Jurkat, Clone E6-1 (cell line): Measurements from ENCODE around the gene VAC14.

Source experiments
- DNase-seq: peaks from one replicate; pipeline ENCODE4 v3.0.0-alpha.2; 2011; ENCODE audit warnings: low read depth, low spot score
- H3K4me3 ChIP-seq: 2 replicates; pipeline ENCODE4 v1.5.1; 2011; ENCODE audit warnings: mild to moderate bottlenecking, low read length, control low read depth, moderate library complexity

VAC14 gene

DNA sequence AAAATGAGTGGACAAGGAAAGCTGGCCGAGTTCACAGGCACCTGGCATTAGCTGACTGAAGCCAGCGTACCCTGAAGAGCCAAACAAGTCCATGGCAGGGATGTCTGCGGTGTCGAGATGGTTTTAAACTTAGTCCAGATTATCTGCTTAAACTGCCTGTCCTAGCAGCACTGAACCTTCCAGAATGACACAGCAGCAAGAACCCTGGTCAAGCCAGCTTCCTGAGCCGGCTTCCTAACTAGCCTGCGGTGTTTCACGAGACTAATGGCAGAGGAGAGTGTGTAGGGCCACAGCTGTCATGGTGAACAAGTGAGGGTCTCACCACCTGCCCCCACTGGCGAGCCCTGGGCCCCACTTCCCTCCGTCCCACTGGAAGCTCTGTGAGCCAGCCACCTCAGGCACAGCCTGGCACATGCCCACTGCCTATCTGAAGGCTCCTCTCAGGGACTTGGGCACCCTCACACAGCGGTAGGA lies 86.3 kb downstream of the VAC14 start:
- H3K4me3 ChIP-seq: no peak overlapping the region
- DNase-seq: no peak

DNA sequence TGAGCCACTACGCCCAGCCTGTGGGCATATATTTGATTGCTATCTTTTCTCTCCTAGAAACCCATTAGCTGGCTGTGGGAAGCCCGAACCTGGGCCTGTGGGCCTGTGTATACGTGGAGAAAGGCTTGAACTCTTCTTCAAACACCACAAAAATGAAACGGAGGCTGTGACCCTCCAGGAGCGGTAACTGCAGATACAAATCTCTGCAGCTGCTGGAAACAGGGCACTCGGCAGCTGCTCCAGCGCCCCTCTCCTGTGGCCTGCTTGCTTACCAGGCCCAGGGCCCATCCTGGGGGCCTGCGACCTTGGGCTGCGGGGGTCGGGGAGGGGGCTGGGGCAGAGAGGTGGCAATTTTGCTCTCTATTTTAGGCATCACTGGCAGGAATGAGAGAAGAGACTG lies 87.1 kb downstream of the VAC14 start:
- H3K4me3 ChIP-seq: no peak overlapping the region
- no peak for DNase-seq

DNA sequence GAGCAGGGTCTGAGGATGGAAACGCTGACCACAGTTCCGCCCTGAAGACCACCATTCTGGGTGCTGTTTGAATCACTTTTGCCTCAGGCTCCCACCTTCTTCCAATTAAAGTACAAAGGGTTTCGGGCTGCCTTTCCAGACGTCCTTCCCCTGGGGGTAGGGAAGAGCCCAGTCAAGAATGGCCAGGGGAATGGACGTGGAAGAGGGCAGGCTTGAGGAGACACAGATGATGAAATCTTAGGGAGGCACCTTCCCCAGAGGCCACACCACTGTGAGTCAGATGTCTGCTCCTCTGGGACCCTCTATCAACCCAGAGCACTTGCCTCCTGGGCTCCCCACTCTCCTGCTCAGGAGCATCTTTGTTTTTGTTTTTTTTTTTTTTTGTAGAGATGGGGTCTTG lies 87.6 kb downstream of the VAC14 start:
- no peak overlapping the region for H3K4me3 ChIP-seq
- DNase-seq: no peak

DNA sequence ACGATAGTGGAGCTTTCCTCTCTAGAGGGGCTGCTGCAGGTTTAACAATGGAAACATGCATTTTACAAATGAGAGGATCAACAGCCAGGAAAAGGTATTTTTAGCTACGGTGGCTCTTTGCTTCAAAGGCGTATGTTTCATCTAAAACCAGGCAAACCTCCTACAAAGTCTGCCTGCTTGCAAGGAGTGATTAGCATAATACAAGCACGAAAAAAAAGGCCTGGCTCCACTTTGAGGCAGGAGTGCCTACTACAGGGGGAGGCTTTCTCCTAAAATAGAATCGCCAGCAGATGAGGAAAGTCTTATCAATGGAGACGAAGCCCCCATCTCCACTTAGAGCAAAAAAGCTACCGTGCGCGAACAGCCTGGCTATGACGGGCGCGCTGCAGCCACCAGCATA lies 88.0 kb downstream of the VAC14 start:
- no peak overlapping the region for H3K4me3 ChIP-seq
- no peak for DNase-seq

DNA sequence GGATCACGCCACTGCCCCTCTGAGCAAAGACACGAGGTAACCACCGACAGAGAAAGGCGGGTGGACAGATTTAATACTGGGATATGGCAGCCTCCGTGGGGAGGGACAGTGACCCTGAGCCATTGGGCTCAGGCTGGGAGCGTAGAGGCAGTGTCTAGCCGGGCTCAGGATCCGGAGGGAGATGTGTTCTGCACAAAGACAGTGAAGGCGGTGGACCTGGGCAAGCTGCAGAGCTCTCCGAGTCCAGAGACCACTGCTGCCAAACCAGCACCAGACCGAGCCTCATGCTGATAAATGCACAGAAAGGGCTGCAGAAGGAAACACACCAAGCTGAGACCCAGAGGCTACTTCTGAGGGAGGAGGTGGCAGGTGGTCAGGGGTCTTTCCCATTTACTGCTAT lies 88.6 kb downstream of the VAC14 start:
- H3K4me3 ChIP-seq: no peak overlapping the region
- no peak for DNase-seq

DNA sequence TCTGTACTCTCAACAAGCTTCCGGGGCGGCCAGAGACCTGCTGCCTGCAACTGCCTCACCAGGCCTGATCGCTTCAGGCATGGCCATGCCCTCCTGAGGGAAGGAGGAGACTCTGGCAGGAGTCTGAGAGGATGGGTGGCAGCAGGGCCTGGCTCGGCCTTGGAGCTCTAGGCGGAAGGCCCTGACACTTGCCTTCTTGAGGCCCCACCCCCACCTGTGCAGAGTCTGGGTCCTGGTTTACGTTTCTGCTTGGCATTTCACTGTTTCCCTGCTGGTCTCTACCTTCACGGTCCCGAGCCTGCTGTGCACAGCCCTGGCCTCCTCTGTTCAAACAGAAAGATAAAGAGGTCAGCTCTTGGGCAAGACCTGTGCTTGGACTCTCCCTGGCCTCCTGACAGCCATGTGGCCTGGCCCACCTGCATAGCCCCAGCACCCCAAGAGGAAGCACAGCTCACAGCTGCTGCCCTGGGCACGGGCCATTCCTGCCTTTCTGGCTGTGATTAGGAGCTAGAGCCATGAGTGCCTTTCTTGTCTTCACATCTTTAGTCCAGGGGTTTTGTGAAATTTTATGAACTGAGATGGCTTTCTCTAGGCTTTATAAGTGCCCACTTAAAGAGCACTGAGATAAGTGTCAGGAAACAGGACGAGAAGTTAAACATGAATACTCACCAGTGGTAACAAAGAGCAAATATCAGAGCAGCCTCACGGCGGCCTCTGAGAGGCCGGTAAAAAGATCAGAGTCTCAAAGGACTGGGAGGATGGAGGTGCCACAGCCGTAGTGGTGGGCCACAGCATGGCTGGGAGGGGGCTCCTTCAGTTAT lies 89.5 kb downstream of the VAC14 start:
- no peak for DNase-seq
- H3K4me3 ChIP-seq: no peak overlapping the region

- DNase-seq: no peak
Measured at GRCh38 chr16:70710422-70711210, 90.3 kb downstream of the VAC14 start.

DNA sequence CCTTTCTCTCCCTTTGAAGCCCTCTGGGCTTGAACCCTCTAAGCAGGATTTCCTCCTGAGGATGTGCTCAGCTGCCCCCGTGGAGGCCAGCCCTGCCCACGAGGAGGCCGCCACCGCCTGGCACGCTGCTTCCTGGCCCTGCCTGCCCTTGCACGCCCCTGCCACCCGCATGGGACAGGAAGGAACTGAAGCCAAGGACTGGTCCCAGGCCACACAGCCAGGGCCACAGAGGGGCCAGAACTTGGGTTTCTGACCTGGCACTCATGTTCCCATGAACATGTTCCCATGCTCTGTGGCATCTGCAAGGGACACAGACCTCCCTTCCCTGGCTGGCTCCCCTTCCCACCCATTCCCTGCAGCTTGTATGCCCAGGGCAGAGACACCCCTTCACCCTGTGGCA lies 91.0 kb downstream of the VAC14 start:
- no peak overlapping the region for H3K4me3 ChIP-seq
- DNase-seq: no peak

More at GRCh38 chr16:70710422-70711210, 90.3 kb downstream of the VAC14 start:
- no peak overlapping the region for H3K4me3 ChIP-seq

DNA sequence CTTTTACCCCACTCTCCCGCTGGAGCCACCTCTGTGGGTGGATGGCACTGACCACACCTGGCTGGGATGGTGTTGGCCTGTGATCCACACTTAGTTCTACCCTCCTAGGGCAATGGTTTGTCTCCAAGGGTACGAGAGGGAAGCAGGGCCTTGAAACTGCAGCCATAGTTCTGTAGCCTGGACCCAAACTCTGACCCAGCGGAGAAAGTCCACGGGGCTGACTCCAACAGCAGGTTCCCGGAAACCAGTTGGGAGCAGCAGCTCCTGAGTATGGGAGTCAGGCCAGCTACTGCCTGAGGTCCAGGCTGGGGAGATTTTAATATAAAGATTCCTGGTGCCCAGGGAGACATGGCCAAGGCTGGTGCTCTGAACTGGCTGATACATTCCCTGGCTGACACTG lies 91.5 kb downstream of the VAC14 start:
- no peak overlapping the region for H3K4me3 ChIP-seq
- no peak for DNase-seq

- H3K4me3 ChIP-seq: no peak overlapping the region
- DNase-seq: no peak
Measured at GRCh38 chr16:70708366-70709246, 92.4 kb downstream of the VAC14 start.

GRCh38 chr16:70706948-70707465 lies 94.0 kb downstream of the VAC14 start:
- H3K4me3 ChIP-seq: no peak overlapping the region
- no peak for DNase-seq

GRCh38 chr16:70705056-70705455 lies 95.9 kb downstream of the VAC14 start:
- DNase-seq: no peak
- no peak overlapping the region for H3K4me3 ChIP-seq

DNA sequence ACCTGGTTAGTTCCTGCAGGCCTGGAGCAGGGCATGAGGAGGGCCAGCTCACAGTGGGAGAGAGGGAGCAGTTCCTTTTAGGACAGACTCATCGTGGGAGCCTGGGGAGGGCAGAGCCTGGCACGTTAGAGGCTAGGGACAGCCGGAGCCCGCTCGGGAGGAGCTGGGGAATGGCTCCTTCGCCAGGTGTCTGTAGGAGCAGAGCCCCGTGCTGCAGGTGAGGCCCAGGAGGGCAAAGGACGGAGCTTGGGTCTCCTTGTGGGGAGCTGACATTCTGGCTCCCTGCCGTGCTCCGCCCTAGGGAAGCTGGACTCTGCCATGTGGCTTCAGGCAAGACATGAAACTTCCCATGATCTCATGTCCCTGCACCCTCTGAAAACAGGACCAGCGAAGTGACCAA lies 96.4 kb downstream of the VAC14 start:
- no peak for DNase-seq
- no peak overlapping the region for H3K4me3 ChIP-seq

DNA sequence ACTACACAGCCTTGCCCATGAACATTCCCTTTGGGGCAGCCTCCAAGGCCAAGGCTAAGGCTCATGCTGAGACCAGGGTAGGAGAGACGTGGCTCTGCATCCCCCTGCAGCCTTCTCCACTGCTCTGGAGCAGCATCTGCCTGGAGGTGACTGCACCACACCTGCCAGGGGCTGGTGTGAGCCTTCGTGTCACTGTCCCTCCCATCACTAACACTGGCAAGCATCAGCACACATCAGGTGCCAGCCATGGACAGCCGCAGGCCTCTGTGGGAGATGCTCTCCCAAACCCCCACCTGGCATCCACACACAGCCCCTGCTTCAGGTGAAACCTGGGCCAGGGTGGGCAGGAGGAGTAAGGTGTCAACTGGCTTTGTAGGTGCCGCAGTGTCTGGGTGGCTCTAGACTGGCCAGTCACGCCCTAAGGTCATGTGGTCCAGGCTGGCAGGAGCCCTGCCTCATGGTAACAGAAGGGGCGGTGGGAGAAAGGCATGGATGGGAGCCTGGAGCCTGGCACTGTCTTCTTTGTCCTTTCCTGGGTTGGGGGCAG lies 97.0 kb downstream of the VAC14 start:
- no peak for DNase-seq

DNA sequence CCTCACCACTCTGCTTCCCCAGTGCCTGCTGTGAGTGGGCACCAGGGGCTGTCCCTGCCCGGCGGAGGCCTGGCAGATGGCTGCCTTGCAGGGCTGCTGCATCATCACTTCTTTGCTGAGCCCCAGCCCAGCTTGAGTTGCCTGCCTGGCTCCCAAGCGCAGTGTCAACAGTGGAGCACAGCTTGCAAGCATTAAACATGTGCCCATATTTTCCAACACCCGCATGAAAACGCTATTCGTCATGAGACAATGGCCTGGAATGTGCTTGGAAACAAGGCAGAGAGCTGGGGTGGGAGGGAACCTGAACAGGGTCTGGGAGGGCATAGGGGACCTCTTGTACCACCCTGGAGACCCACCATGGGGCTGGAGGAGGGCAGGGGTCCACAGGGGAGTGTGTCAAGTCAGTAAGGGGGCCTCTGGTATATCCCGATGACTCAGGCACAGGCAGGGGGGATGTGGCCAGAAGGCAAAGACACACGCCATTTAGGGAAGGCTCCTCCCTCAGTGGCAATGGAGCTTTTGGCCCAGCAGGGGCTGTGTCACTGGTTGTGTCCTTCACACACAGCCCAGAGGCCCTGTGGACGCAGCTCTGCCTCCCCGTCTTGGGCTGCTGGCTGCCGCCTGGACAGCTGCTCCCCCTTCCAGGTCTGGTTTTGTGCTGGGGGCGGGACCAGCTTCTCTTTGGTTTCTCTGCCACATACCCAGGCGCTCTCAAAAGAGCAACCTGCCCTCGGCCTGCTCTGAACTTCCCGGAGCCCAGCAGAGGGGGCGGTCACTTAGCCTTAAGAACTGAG lies 97.7 kb downstream of the VAC14 start:
- no peak for DNase-seq
- H3K4me3 ChIP-seq: no peak overlapping the region

More for the DNA sequence above, 97.0 kb downstream of the VAC14 start:
- H3K4me3 ChIP-seq: no peak overlapping the region

- H3K4me3 ChIP-seq: no peak overlapping the region
- no peak for DNase-seq
Measured at GRCh38 chr16:70702624-70703023, 98.3 kb downstream of the VAC14 start.

- no peak overlapping the region for H3K4me3 ChIP-seq
- no peak for DNase-seq
Measured at GRCh38 chr16:70701998-70702397, 99.0 kb downstream of the VAC14 start.

- H3K4me3 ChIP-seq: no peak overlapping the region
Measured at GRCh38 chr16:70701596-70701995, 99.4 kb downstream of the VAC14 start.

More at GRCh38 chr16:70701596-70701995, 99.4 kb downstream of the VAC14 start:
- DNase-seq: no peak
